K562 (cell line): Measurements from ENCODE around the gene ABCB6.

Source experiments
- BRCA1 ChIP-seq, 2 experiments: fragments of 450-650 bp in 1 of 2; sonication (generic) in 1 of 2; formaldehyde crosslinking in 1 of 2; IDR thresholded peaks; 2 replicates each; pipeline versions ENCODE4 v1.5.0 to v1.6.1; 2017 to 2020; ENCODE audit warnings: mild to moderate bottlenecking in 1 of 2, missing genetic modification reagents in 1 of 2
- CREB3 ChIP-seq: fragments of 450-650 bp; conservative IDR thresholded peaks from 2 replicates; pipeline ENCODE4 v1.6.1; 2016; ENCODE audit warnings: missing genetic modification characterization, low read depth, mild to moderate bottlenecking, missing compliant biosample characterization, moderate library complexity
- CTCF ChIP-seq, 3 experiments: IDR thresholded peaks in 2 of 3; conservative IDR thresholded peaks in 1 of 3; 2 replicates each; pipeline ENCODE4 v1.5.1; 2011 to 2012; ENCODE audit warnings: low read length in 3 of 3, mild to moderate bottlenecking in 3 of 3, control low read depth in 2 of 3, improper control_type of control experiment in 1 of 3, inconsistent platforms in 1 of 3, low read depth in 1 of 3, mixed read lengths in 1 of 3, moderate library complexity in 1 of 3; ENCODE audit not compliant: insufficient read depth in 2 of 3
- E2F1 ChIP-seq: sonication (generic); formaldehyde crosslinking; IDR thresholded peaks from 2 replicates; pipeline ENCODE4 v1.8.1; 2023; ENCODE audit warnings: mild to moderate bottlenecking, missing genetic modification reagents, moderate library complexity
- FIP1L1 ChIP-seq: fragments of 200-400 bp; formaldehyde crosslinking; IDR thresholded peaks from 2 replicates; pipeline ENCODE4 v1.6.1; 2018; ENCODE audit warnings: mild to moderate bottlenecking, low read depth, low read length; ENCODE audit not compliant: poor library complexity, severe bottlenecking
- MEF2A ChIP-seq: IDR thresholded peaks from 2 replicates; pipeline ENCODE4 v1.6.1; 2011; ENCODE audit warnings: low read depth, mild to moderate bottlenecking, low read length, moderate library complexity; ENCODE audit not compliant: control insufficient read depth
- PBX2 ChIP-seq, 2 experiments: IDR thresholded peaks in 1 of 2; conservative IDR thresholded peaks in 1 of 2; 2 replicates each; pipeline ENCODE4 v1.6.1; 2016; ENCODE audit warnings: low read depth in 2 of 2, mild to moderate bottlenecking in 1 of 2, missing compliant biosample characterization in 1 of 2, missing genetic modification characterization in 1 of 2, moderate library complexity in 1 of 2
- POLR2AphosphoS2 ChIP-seq: IDR thresholded peaks from 2 replicates; pipeline ENCODE4 v1.6.1; 2012; ENCODE audit warnings: low read length, improper control_type of control experiment
- TBP ChIP-seq: optimal IDR thresholded peaks from 2 replicates; pipeline ENCODE3; 2011; ENCODE audit warnings: low read depth, low read length, improper control_type of control experiment
- ZNF79 ChIP-seq: fragments of 250-450 bp; sonication (Bioruptor Pico); IDR thresholded peaks from 2 replicates; pipeline ENCODE4 v1.4.0; 2020; ENCODE audit warnings: low read depth, mild to moderate bottlenecking, moderate library complexity

GRCh38 chr2:219174146-219174545 lies 44.6 kb downstream of the ABCB6 start:
- no peak for TF ChIP-seq BRCA1 (IDR thresholded peaks at IDR 0.05)
- TF ChIP-seq BRCA1 (CRISPR knock-in tag; IDR thresholded peaks at IDR 0.05): no peak
- no peak for TF ChIP-seq TBP
- no peak for TF ChIP-seq CREB3
- no peak for TF ChIP-seq E2F1 (CRISPR knock-in tag)
- TF ChIP-seq FIP1L1: no peak
- no peak for TF ChIP-seq PBX2 (CRISPR knock-in tag; IDR thresholded peaks at IDR 0.05; ENCODE audit: low read depth)
- TF ChIP-seq PBX2 (tag; conservative IDR thresholded peaks at IDR 0.05; ENCODE audit: low read depth): no peak
- no peak for TF ChIP-seq POLR2AphosphoS2
- no peak for TF ChIP-seq MEF2A
- no peak for TF ChIP-seq CTCF (IDR thresholded peaks at IDR 0.05 in 2 of 3, conservative IDR thresholded peaks at IDR 0.05 in 1 of 3; ENCODE audit: insufficient read depth in 2 of 3, low read depth in 1 of 3, low read length in 3 of 3)
- TF ChIP-seq ZNF79 (CRISPR knock-in tag): no peak
